Measurements from ENCODE around the gene ITGAL.

DNA sequence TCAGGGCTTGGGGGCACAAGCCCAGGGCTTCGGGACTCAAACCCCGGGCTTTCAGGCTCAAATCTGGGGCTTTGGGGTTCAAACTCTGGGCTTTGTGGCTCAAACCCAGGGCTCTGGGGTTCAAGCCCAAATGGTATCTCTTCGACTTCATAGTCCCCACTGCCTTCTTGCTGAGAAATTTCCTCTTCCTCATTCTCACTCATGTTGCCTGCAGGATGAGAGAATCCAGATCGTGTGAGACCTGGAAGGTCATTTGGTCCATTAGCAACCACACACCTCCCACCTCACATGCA, 53.2 kb downstream of the ITGAL start:
- TF ChIP-seq, protein P1, sequence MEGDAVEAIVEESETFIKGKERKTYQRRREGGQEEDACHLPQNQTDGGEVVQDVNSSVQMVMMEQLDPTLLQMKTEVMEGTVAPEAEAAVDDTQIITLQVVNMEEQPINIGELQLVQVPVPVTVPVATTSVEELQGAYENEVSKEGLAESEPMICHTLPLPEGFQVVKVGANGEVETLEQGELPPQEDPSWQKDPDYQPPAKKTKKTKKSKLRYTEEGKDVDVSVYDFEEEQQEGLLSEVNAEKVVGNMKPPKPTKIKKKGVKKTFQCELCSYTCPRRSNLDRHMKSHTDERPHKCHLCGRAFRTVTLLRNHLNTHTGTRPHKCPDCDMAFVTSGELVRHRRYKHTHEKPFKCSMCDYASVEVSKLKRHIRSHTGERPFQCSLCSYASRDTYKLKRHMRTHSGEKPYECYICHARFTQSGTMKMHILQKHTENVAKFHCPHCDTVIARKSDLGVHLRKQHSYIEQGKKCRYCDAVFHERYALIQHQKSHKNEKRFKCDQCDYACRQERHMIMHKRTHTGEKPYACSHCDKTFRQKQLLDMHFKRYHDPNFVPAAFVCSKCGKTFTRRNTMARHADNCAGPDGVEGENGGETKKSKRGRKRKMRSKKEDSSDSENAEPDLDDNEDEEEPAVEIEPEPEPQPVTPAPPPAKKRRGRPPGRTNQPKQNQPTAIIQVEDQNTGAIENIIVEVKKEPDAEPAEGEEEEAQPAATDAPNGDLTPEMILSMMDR (conservative IDR thresholded peaks at IDR 0.05; ENCODE audit: low read depth, low read length): no peak
- TF ChIP-seq EZH2 (IDR thresholded peaks at IDR 0.05; ENCODE audit: borderline replicate concordance, low read depth, low read length, poor library complexity, severe bottlenecking): no peak

All from A673 (cell line).